H1 (cell line): ENCODE measurements around the gene BRSK2. TPM values are rescaled to one million over a fixed set of nuclear protein-coding genes. Genes with fewer than 3 reads are reported as not detected.

Experiments used
- CTCF ChIA-PET: fragments of 300-600 bp; sonication (Branson Sonifier 250); formaldehyde crosslinking; loops from one replicate; lab custom pipeline; 2021; ENCODE audit not compliant: partially characterized antibody; lab: Charles Lee
- POLR2A ChIA-PET: fragments of 300-600 bp; sonication (Branson Sonifier 250); formaldehyde crosslinking; loops from one replicate; lab custom pipeline; 2021; ENCODE audit warnings: inconsistent platforms; ENCODE audit not compliant: partially characterized antibody; lab: Charles Lee
- DNase-seq, 2 experiments: peaks; one replicate each; pipeline versions ENCODE4 v3.0.0 to v3.0.0-alpha.2; 2010 to 2022; ENCODE audit warnings: low spot score in 2 of 2, low read depth in 1 of 2, mixed read lengths in 1 of 2
- FAIRE-seq: peaks from 2 replicates; lab custom pipeline; 2011; peaks lifted over from hg19 to GRCh38; lab: Jason Lieb, UNC
- H2AFZ ChIP-seq: 2 replicates; pipeline ENCODE4 v1.8.1; 2012; ENCODE audit warnings: low read length, inconsistent platforms
- H2AK5ac ChIP-seq: 2 replicates; pipeline ENCODE4 v1.6.1; 2013; ENCODE audit warnings: low read depth, low read length
- H2BK120ac ChIP-seq: replicated peaks from 2 replicates; pipeline ENCODE3; 2013; ENCODE audit warnings: low read depth, low read length, inconsistent platforms
- H2BK12ac ChIP-seq: 2 replicates; pipeline ENCODE4 v1.6.1; 2013; ENCODE audit warnings: low read depth, low read length
- H2BK15ac ChIP-seq: 2 replicates; pipeline ENCODE4 v1.6.1; 2013; ENCODE audit warnings: low read length
- H2BK20ac ChIP-seq: 2 replicates; pipeline ENCODE4 v1.6.1; 2013; ENCODE audit warnings: low read length
- H2BK5ac ChIP-seq: 2 replicates; pipeline ENCODE4 v1.6.1; 2013; ENCODE audit warnings: low read depth, low read length
- H3K14ac ChIP-seq: 2 replicates; pipeline ENCODE4 v1.6.1; 2013; ENCODE audit warnings: inconsistent platforms; ENCODE audit not compliant: insufficient read length
- H3K18ac ChIP-seq: 2 replicates; pipeline ENCODE4 v1.6.1; 2013; ENCODE audit warnings: low read length; ENCODE audit errors: extremely low read depth
- H3K23ac ChIP-seq: 2 replicates; pipeline ENCODE4 v1.6.1; 2013; ENCODE audit warnings: inconsistent platforms; ENCODE audit not compliant: insufficient read length
- H3K23me2 ChIP-seq: 2 replicates; pipeline ENCODE4 v1.6.1; 2013; ENCODE audit warnings: low read depth, low read length
- H3K27ac ChIP-seq: 2 replicates; pipeline ENCODE4 v1.6.1; 2011; ENCODE audit warnings: low read depth, low read length, inconsistent platforms
- H3K27me3 ChIP-seq, 4 experiments: replicated peaks in 1 of 4; 1 replicate in 1 of 4; 2 replicates in 3 of 4; pipeline versions ENCODE4 v1.6.1 to v1.8.1; 2011 to 2013; ENCODE audit warnings: low read length in 3 of 4, mild to moderate bottlenecking in 3 of 4, inconsistent platforms in 2 of 4, mixed read lengths in 2 of 4, moderate library complexity in 1 of 4; ENCODE audit not compliant: control insufficient read depth in 3 of 4, insufficient read depth in 3 of 4; ENCODE audit errors: extremely low read depth in 1 of 4
- H3K36me3 ChIP-seq, 4 experiments: 2 replicates each; pipeline versions ENCODE4 v1.6.1 to v1.8.1; 2011 to 2013; ENCODE audit warnings: mild to moderate bottlenecking in 4 of 4, low read length in 3 of 4, moderate library complexity in 2 of 4, control low read depth in 1 of 4, inconsistent platforms in 1 of 4; ENCODE audit not compliant: insufficient read depth in 4 of 4, control insufficient read depth in 2 of 4
- H3K4ac ChIP-seq: replicated peaks from 2 replicates; pipeline ENCODE3; 2013; ENCODE audit warnings: low read length, low read depth, mixed read lengths, inconsistent platforms; ENCODE audit not compliant: insufficient read length
- H3K4me1 ChIP-seq, 4 experiments: replicated peaks in 1 of 4; 1 replicate in 1 of 4; 2 replicates in 3 of 4; pipeline versions ENCODE4 v1.6.1 to v1.8.1; 2011 to 2013; ENCODE audit warnings: low read length in 3 of 4, inconsistent platforms in 2 of 4, mixed read lengths in 1 of 4; ENCODE audit not compliant: insufficient read depth in 4 of 4, control insufficient read depth in 3 of 4
- H3K4me2 ChIP-seq, 2 experiments: 2 replicates each; pipeline versions ENCODE4 v1.6.1 to v1.8.1; 2011 to 2013; ENCODE audit warnings: low read depth in 2 of 2, low read length in 2 of 2, control low read depth in 1 of 2, inconsistent platforms in 1 of 2, mild to moderate bottlenecking in 1 of 2; ENCODE audit not compliant: insufficient read depth in 1 of 2
- H3K4me3 ChIP-seq, 4 experiments: fragments of 200-600, 300-600 bp in 1 of 4; sonication (generic), shearing (Covaris generic), sonication (Bioruptor Twin) in 1 of 4; 2 replicates each; pipeline versions ENCODE4 v1.5.1 to v1.8.1; 2011 to 2016; ENCODE audit warnings: low read length in 4 of 4, low read depth in 3 of 4, control low read depth in 2 of 4, inconsistent platforms in 2 of 4, mild to moderate bottlenecking in 2 of 4, mixed read lengths in 1 of 4, moderate library complexity in 1 of 4; ENCODE audit not compliant: insufficient read depth in 2 of 4; ENCODE audit errors: extremely low read depth in 1 of 4
- H3K56ac ChIP-seq: replicated peaks from 2 replicates; pipeline ENCODE3; 2013; ENCODE audit warnings: low read depth, mild to moderate bottlenecking, mixed read lengths, low read length, inconsistent platforms; ENCODE audit not compliant: insufficient read length
- H3K79me1 ChIP-seq: 2 replicates; pipeline ENCODE4 v1.6.1; 2013; ENCODE audit warnings: low read depth, low read length, control low read depth
- H3K79me2 ChIP-seq, 2 experiments: 2 replicates each; pipeline versions ENCODE4 v1.6.1 to v1.8.1; 2012 to 2013; ENCODE audit warnings: low read length in 2 of 2, mild to moderate bottlenecking in 2 of 2, inconsistent platforms in 1 of 2; ENCODE audit not compliant: insufficient read depth in 2 of 2, control insufficient read depth in 1 of 2
- H3K9ac ChIP-seq, 4 experiments: replicated peaks in 1 of 4; 1 replicate in 1 of 4; 2 replicates in 3 of 4; pipeline versions ENCODE4 v1.6.1 to v1.8.1; 2011 to 2013; ENCODE audit warnings: low read depth in 3 of 4, low read length in 3 of 4, control low read depth in 2 of 4, mild to moderate bottlenecking in 2 of 4, moderate library complexity in 2 of 4, inconsistent platforms in 1 of 4; ENCODE audit errors: extremely low read depth in 1 of 4
- H3K9me3 ChIP-seq, 2 experiments: 2 replicates each; pipeline versions ENCODE4 v1.6.1 to v1.8.1; 2012 to 2013; ENCODE audit warnings: mild to moderate bottlenecking in 2 of 2, moderate library complexity in 2 of 2, control low read depth in 1 of 2, inconsistent platforms in 1 of 2, low read depth in 1 of 2, low read length in 1 of 2, mixed read lengths in 1 of 2; ENCODE audit not compliant: insufficient read depth in 2 of 2
- H4K20me1 ChIP-seq, 2 experiments: replicated peaks in 1 of 2; 2 replicates each; pipeline versions ENCODE3 to v1.8.1; 2011 to 2013; ENCODE audit warnings: inconsistent platforms in 2 of 2, low read length in 2 of 2, mild to moderate bottlenecking in 1 of 2; ENCODE audit not compliant: insufficient read depth in 2 of 2, control insufficient read depth in 1 of 2
- H4K5ac ChIP-seq: 2 replicates; pipeline ENCODE4 v1.6.1; 2013; ENCODE audit warnings: low read length, low read depth, mixed read lengths, inconsistent platforms; ENCODE audit not compliant: insufficient read length
- H4K8ac ChIP-seq: 2 replicates; pipeline ENCODE4 v1.8.0; 2013; ENCODE audit warnings: mild to moderate bottlenecking, moderate library complexity, low read length, inconsistent platforms; ENCODE audit not compliant: insufficient read depth; ENCODE audit errors: extremely low read depth
- H4K91ac ChIP-seq: replicated peaks from 2 replicates; pipeline ENCODE3; 2013; ENCODE audit warnings: low read length, mixed read lengths, inconsistent platforms; ENCODE audit not compliant: insufficient read length
- POLR2A ChIP-seq, 2 experiments: IDR thresholded peaks; 1 replicate in 1 of 2; 2 replicates in 1 of 2; pipeline ENCODE4 v1.6.1; 2011; ENCODE audit warnings: low read depth in 2 of 2, low read length in 2 of 2, mild to moderate bottlenecking in 2 of 2; ENCODE audit errors: control extremely low read depth in 1 of 2
- SAP30 ChIP-seq: fragments of 300-600 bp; sonication (generic); IDR thresholded peaks from 2 replicates; pipeline ENCODE4 v1.7.1; 2012; ENCODE audit warnings: low read length, moderate library complexity, mild to moderate bottlenecking, inconsistent platforms; ENCODE audit not compliant: insufficient read depth, insufficient replicate concordance
- SIRT6 ChIP-seq: IDR thresholded peaks from one replicate; pipeline ENCODE4 v1.7.1; 2012; ENCODE audit warnings: low read length, inconsistent platforms
- SP2 ChIP-seq: IDR thresholded peaks from 2 replicates; pipeline ENCODE4 v1.6.1; 2012; ENCODE audit warnings: mild to moderate bottlenecking, low read length, inconsistent platforms
- TBP ChIP-seq: IDR thresholded peaks from 2 replicates; pipeline ENCODE4 v1.6.1; 2011; ENCODE audit warnings: low read depth, low read length, improper control_type of control experiment
- WGBS, 2 experiments: shearing (Covaris generic) in 1 of 2; methylation state at CpG; one replicate each; pipeline versions ENCODE4 v1.1.6 to v1.1.7; 2013 to 2015; ENCODE audit warnings: low lambda C conversion rate in 2 of 2, mixed read lengths in 2 of 2, inconsistent platforms in 1 of 2, low coverage in 1 of 2, missing lambda C conversion rate in 1 of 2; ENCODE audit not compliant: insufficient replicate concordance in 2 of 2, insufficient coverage in 1 of 2, insufficient read length in 1 of 2; ENCODE audit errors: extremely low coverage in 1 of 2, missing lambda C conversion rate in 1 of 2; 5-methylcytosine and 5-hydroxymethylcytosine counted together
- polyA plus RNA-seq, 7 experiments: library from polyadenylated mRNA; depleted of rRNA in 3 of 7; stranded (reverse) in 5 of 7; unstranded in 2 of 7; fragments of >200 nt in 5 of 7; fragments of 200-250 nt in 2 of 7; gene quantifications; 1 replicate in 5 of 7; 2 replicates in 1 of 7; 4 replicates in 1 of 7; pipeline versions ENCODE4 v1.2.1 to v1.2.3, GENCODE V29; 2011 to 2013; ENCODE audit warnings: missing spikeins in 2 of 7, mixed read lengths in 2 of 7
- total RNA-seq: library from RNA; stranded (reverse); fragmentation: NEBNext Ultra II Directional; extraction: Animal tissue kit (Norgen Biotek cat#: 25700); gene quantifications from 2 replicates; pipeline ENCODE4 v1.2.1, GENCODE V29; 2021

Gene BRSK2
- total and polyA plus RNA-seq, 2 of the 8 experiments (the other 6 are each of a cell fraction or from before 2014, with no cell fraction given): 17.3 to 27.1 TPM

DNA sequence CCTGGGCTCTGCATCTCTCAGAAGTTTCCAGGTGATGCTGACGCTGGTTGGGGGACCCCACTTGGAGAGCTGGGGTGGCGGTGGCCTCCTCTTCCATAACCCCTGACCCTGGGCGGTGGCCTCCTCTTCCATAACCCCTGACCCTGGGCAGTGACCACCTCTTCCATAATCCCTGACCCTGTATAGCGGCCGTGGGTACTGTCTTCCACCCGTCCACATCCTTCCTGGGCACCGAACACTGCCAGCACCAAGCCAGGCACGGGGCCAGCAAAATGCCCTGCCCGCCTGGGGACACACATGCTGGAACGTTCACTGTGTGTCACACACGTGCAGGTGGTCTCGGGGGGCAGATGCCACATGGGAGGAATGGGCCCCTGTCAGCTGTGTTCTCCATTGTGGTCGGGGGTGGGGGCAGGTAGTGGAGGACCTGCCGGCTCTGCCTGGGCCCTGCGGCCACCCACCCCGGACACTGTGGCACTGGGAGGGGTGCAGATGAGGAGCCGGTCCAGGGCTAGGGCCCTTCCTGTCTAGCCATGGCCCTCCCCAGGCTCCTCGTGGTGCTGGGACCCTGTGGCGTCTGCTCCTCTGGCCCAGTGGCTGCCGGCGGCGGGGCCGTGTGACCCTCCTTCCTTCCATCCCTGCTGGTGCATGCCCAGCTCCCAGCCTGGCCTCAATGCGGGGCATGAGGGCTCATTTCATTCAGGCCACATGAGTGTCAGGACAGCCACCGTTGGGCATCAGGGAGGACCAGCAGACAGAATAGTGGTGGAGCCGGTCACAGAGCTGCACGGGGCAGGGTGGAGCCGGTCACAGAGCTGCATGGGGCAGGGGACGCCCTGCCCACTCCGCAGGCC, 10.8 kb downstream of the BRSK2 start:
- 86% methylated on average over 25 of the region's 30 CpGs; no CpG with 5 or more reads in 1 of the 2 experiments for WGBS, 2 experiments
- Histone ChIP-seq H4K5ac (no peak overlapping the region), H3K4me3 (no peak overlapping the region), H3K79me1 (peaks cover 23% of the 10 kb centered on the region), H3K18ac (no peak overlapping the region), H3K4me2 (no peak overlapping the region), H3K14ac (no peak overlapping the region), H3K56ac (no peak overlapping the region), H3K4ac (no peak overlapping the region), H3K23ac (no peak overlapping the region), H3K4me1 (peaks cover 0 to 2% (median 0%) of the 10 kb centered on the region in 4 experiments; a peak in 1 of 7 replicates), H2BK15ac (no peak overlapping the region), H2BK12ac (no peak overlapping the region), H3K79me2 (peaks cover 10 to 35% of the 10 kb centered on the region in 2 experiments; a peak in 2 of 4 replicates), H3K9ac (no peak overlapping the region), H4K20me1 (peaks cover 26 to 67% of the 10 kb centered on the region in 2 experiments), H3K9me3 (no peaks in the 10 kb centered on the region), H4K91ac (no peak overlapping the region), H2BK120ac (no peak overlapping the region), H4K8ac (peak overlapping the region; percentile 5; the same call in 1 of the 2 replicates), H3K36me3 (no peaks in the 10 kb centered on the region), H2AK5ac (no peak overlapping the region), H2AFZ (no peak overlapping the region), H3K23me2 (no peaks in the 10 kb centered on the region), H3K27ac (no peak overlapping the region), H2BK5ac (no peak overlapping the region), H2BK20ac (no peak overlapping the region), H3K27me3 (no peaks in the 10 kb centered on the region)
- no peak for TF ChIP-seq POLR2A (IDR thresholded peaks at IDR 0.05; ENCODE audit: control extremely low read depth in 1 of 2, low read depth in 2 of 2, low read length in 2 of 2)
- TF ChIP-seq TBP: no peak
- TF ChIP-seq SIRT6: no peak
- no peak for TF ChIP-seq SAP30
- no peak for TF ChIP-seq SP2
- DNase-seq: no peak
- FAIRE-seq: no peak
- CTCF ChIA-PET: interaction anchor here (1.5 kb wide), 1 partner anchor 22 kb away, joined by 7 read pairs; no protein-coding TSS in a partner anchor
- POLR2A ChIA-PET: interaction anchor here (0.7 to 1.9 kb wide), 2 partner anchors 10 to 11 kb away, joined by 3 to 7 read pairs; partner anchors contain the start of gene BRSK2
